Ovary (tissue), 3 donors: ENCODE data around the gene NPAS3.

Experiments used
- EP300 ChIP-seq: sonication (generic); formaldehyde crosslinking; IDR thresholded peaks from one replicate; pipeline ENCODE4 v1.6.1; 2017; ENCODE audit warnings: antibody characterized with exemption
- POLR2A ChIP-seq: fragments of 450-650 bp; IDR thresholded peaks from one replicate; pipeline ENCODE4 v1.6.1; 2017; ENCODE audit warnings: antibody characterized with exemption, mild to moderate bottlenecking, moderate library complexity
- TF ChIP-seq, protein P1 (sequence below), 3 donors: fragments of 450-650 bp in 2 of 3; fragments of 200-600 bp in 1 of 3; IDR thresholded peaks; one replicate each; pipeline versions ENCODE4 v1.5.1 to v1.8.0; 2016 to 2022; ENCODE audit warnings: antibody characterized with exemption in 3 of 3, mild to moderate bottlenecking in 1 of 3
- donor health status: DM: no; HTN: no; CAD: no.

DNA sequence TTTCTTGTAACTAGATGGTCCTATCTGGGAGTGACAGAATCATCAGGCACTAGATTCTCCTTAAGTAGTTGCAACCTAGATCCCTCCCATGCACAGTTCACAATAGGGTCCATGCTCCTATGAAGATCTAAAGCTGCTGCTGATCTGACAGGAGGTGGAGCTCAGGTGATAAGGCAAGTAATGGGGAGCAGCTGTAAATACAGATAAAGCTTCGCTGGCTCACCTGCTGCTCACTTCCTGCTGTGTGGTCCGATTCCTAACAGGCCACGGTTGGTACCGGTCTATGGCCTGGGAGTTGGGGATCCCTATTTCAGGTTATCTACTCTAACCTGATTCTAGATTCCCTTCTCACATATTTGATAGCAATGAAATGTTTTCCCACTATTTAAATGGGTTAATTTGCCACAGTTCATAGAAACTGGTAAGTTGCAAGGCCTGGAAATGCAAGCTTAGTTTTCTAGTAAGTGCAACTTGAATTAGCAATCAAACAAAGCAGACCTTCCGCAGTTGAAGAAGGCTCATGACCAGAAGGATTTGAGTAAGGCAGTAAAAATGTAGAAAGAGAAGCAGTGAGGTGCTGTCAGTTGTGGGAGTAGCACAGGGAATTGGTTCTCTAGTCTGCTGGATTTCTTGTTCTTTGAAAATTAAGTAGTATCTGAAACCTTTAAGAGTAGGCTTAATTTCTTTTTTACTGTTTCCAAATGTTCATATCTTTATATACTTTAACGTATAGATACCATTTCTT, 679.9 kb downstream of the NPAS3 start:
- TF ChIP-seq, protein P1, sequence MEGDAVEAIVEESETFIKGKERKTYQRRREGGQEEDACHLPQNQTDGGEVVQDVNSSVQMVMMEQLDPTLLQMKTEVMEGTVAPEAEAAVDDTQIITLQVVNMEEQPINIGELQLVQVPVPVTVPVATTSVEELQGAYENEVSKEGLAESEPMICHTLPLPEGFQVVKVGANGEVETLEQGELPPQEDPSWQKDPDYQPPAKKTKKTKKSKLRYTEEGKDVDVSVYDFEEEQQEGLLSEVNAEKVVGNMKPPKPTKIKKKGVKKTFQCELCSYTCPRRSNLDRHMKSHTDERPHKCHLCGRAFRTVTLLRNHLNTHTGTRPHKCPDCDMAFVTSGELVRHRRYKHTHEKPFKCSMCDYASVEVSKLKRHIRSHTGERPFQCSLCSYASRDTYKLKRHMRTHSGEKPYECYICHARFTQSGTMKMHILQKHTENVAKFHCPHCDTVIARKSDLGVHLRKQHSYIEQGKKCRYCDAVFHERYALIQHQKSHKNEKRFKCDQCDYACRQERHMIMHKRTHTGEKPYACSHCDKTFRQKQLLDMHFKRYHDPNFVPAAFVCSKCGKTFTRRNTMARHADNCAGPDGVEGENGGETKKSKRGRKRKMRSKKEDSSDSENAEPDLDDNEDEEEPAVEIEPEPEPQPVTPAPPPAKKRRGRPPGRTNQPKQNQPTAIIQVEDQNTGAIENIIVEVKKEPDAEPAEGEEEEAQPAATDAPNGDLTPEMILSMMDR (IDR thresholded peaks at IDR 0.05): no peak
- TF ChIP-seq POLR2A: no peak
- no peak for TF ChIP-seq EP300
